K562 (cell line): ENCODE measurements around the gene SPINT1. TPM values are rescaled to one million over a fixed set of nuclear protein-coding genes. Genes with fewer than 3 reads are reported as not detected.

Source experiments
- ATAC-seq: fragments of 200-7000 bp; cut with Tn5 transposase; 3 replicates; pipeline ENCODE4 v1.9.1; 2020; ENCODE audit warnings: moderate library complexity
- BruUV-seq: library from RNA; stranded (reverse); fragments of 400-500 nt; replicated peaks from 2 replicates; lab custom pipeline; 2021; lab: Mats Ljungman, UMichigan
- CTCF ChIA-PET: fragments of 300-600 bp; formaldehyde crosslinking; extraction: SDS; loops from one replicate; lab custom pipeline; 2021; ENCODE audit warnings: low intra/inter-chr PET ratio; lab: Yijun Ruan, JAX
- POLR2A ChIA-PET: fragments of 300-600, 350-650 bp; sonication (Branson Sonifier 250); formaldehyde crosslinking; extraction: SDS; loops from one replicate; lab custom pipeline; 2021; ENCODE audit warnings: antibody characterized with exemption, inconsistent platforms; lab: Yijun Ruan, JAX
- DNase-seq, 4 experiments: peaks; one replicate each; pipeline versions ENCODE4 v3.0.0 to v3.0.0-alpha.2; 2011 to 2018; ENCODE audit warnings: low spot score in 3 of 4, mixed read lengths in 3 of 4; ENCODE audit errors: extremely low read depth in 1 of 4
- FAIRE-seq: peaks from 2 replicates; lab custom pipeline; 2011; peaks lifted over from hg19 to GRCh38; lab: Jason Lieb, UNC
- H2AFZ ChIP-seq: 2 replicates; pipeline ENCODE4 v1.6.0; 2011; ENCODE audit warnings: low read depth, low read length, control low read depth, inconsistent platforms
- H3K27ac ChIP-seq: fragments of 200-600 bp; 3 replicates; pipeline ENCODE4 v1.8.0; 2011; ENCODE audit warnings: low read depth, mild to moderate bottlenecking, control low read depth, inconsistent platforms, low read length, moderate library complexity, mixed read lengths; ENCODE audit errors: extremely low read depth
- H3K27me3 ChIP-seq, 2 experiments: fragments of 300-600 bp in 1 of 2; 2 replicates in 1 of 2; 3 replicates in 1 of 2; pipeline versions ENCODE4 v1.6.0 to v1.8.0; 2011; ENCODE audit warnings: inconsistent platforms in 2 of 2, low read length in 2 of 2, mild to moderate bottlenecking in 1 of 2, mixed read lengths in 1 of 2, moderate library complexity in 1 of 2; ENCODE audit not compliant: control insufficient read depth in 2 of 2, insufficient read depth in 2 of 2
- H3K36me3 ChIP-seq: fragments of 300-600 bp; 3 replicates; pipeline ENCODE4 v1.8.0; 2011; ENCODE audit warnings: mild to moderate bottlenecking, low read length, inconsistent platforms; ENCODE audit not compliant: control insufficient read depth, insufficient read depth
- H3K4me1 ChIP-seq, 2 experiments: fragments of 200-600 bp in 1 of 2; replicated peaks in 1 of 2; 2 replicates in 1 of 2; 3 replicates in 1 of 2; pipeline versions ENCODE4 v1.5.1 to v1.8.0; 2011; ENCODE audit warnings: inconsistent platforms in 2 of 2, low read length in 2 of 2, mild to moderate bottlenecking in 1 of 2, mixed read lengths in 1 of 2, moderate library complexity in 1 of 2; ENCODE audit not compliant: control insufficient read depth in 2 of 2, insufficient read depth in 2 of 2
- H3K4me2 ChIP-seq: 2 replicates; pipeline ENCODE4 v1.6.1; 2011; ENCODE audit warnings: low read length, control low read depth, inconsistent platforms, mixed read lengths; ENCODE audit not compliant: insufficient read depth
- H3K4me3 ChIP-seq: fragments of 200-600 bp; sonication (generic), shearing (Covaris generic); 2 replicates; pipeline ENCODE4 v1.5.1; 2016; ENCODE audit warnings: control low read depth, inconsistent platforms
- H3K79me2 ChIP-seq: fragments of 200-600 bp; 3 replicates; pipeline ENCODE4 v1.8.0; 2011; ENCODE audit warnings: low read length, inconsistent platforms; ENCODE audit not compliant: control insufficient read depth, insufficient read depth
- H3K9ac ChIP-seq, 2 experiments: 2 replicates each; pipeline versions ENCODE4 v1.6.0 to v1.6.1; 2011; ENCODE audit warnings: low read depth in 2 of 2, low read length in 2 of 2, control low read depth in 1 of 2, inconsistent platforms in 1 of 2, mild to moderate bottlenecking in 1 of 2, mixed read lengths in 1 of 2; ENCODE audit not compliant: insufficient read depth in 1 of 2
- H3K9me1 ChIP-seq: one replicate; pipeline ENCODE4 v1.6.0; 2011; ENCODE audit warnings: inconsistent platforms, mild to moderate bottlenecking, low read length, moderate library complexity; ENCODE audit not compliant: control insufficient read depth, insufficient read depth
- H3K9me3 ChIP-seq: replicated peaks from 2 replicates; pipeline ENCODE4 v1.5.1; 2011; ENCODE audit warnings: low read depth, low read length, inconsistent platforms; ENCODE audit not compliant: control insufficient read depth, insufficient read depth
- H4K20me1 ChIP-seq: replicated peaks from 2 replicates; pipeline ENCODE4 v1.6.1; 2011; ENCODE audit warnings: low read length, inconsistent platforms, mixed read lengths; ENCODE audit not compliant: control insufficient read depth, insufficient read depth
- EWSR1 ChIP-seq: fragments of 450-650 bp; IDR thresholded peaks from 2 replicates; pipeline ENCODE4 v1.6.1; 2018; ENCODE audit warnings: borderline replicate concordance, mild to moderate bottlenecking, low read depth, moderate library complexity; ENCODE audit not compliant: partially characterized antibody
- HDGF ChIP-seq: fragments of 450-650 bp; IDR thresholded peaks from 2 replicates; pipeline ENCODE4 v1.6.1; 2016
- NRF1 ChIP-seq, 2 experiments: fragments of 450-650 bp; IDR thresholded peaks in 1 of 2; conservative IDR thresholded peaks in 1 of 2; 2 replicates each; pipeline ENCODE4 v1.6.1; 2014; ENCODE audit warnings: mild to moderate bottlenecking in 2 of 2
- WGBS: fragments of 100-300 bp; shearing (Covaris generic); methylation state at CpG from one replicate; pipeline ENCODE4 v1.1.6; 2016; ENCODE audit warnings: low coverage, mixed read lengths; ENCODE audit not compliant: insufficient coverage; ENCODE audit errors: missing lambda C conversion rate; 5-methylcytosine and 5-hydroxymethylcytosine counted together
- in situ Hi-C: fragments of 300-500 bp; cut with MboI; formaldehyde crosslinking; loops from 4 replicates; pipeline ENCODE4 v1.15.0; 2018; ENCODE audit warnings: inconsistent platforms, mixed read lengths
- intact Hi-C: fragments of 100-400 bp; cut with micrococcal nuclease; formaldehyde crosslinking; loops from 2 replicates; pipeline ENCODE4 v1.14.2; 2022
- polyA plus RNA-seq, 8 experiments: library from polyadenylated mRNA; depleted of rRNA in 4 of 8; stranded (reverse) in 5 of 8; unstranded in 3 of 8; fragments of >200 nt; fragmentation: Nextera tagmentation in 2 of 8; fragmentation: Illumina TruSeq in 1 of 8; extraction: Ambion mirVana in 2 of 8; extraction: Trizol in 1 of 8; gene quantifications; 2 replicates each; pipeline versions ENCODE4 v1.2.1 to v1.2.3, GENCODE V29; 2011 to 2014; ENCODE audit warnings: inconsistent platforms in 1 of 8, missing spikeins in 1 of 8
- total RNA-seq, 7 experiments: library from RNA; depleted of rRNA in 6 of 7; stranded (reverse); fragments of >200 nt in 6 of 7; fragmentation: Illumina TruSeq in 2 of 7; extraction: Trizol in 2 of 7; gene quantifications; 2 replicates each; pipeline versions ENCODE4 v1.2.1 to v1.2.3, GENCODE V29; 2011 to 2021; ENCODE audit warnings: low replicate concordance in 1 of 7
- TF ChIP-seq, protein P1 (sequence below): sonication (generic); formaldehyde crosslinking; IDR thresholded peaks from 2 replicates; pipeline ENCODE4 v1.8.1; 2023; ENCODE audit warnings: missing genetic modification reagents, mild to moderate bottlenecking, borderline replicate concordance
- TF ChIP-seq, protein P2 (sequence below), 2 experiments: fragments of 450-650 bp in 1 of 2; sonication (generic) in 1 of 2; formaldehyde crosslinking; conservative IDR thresholded peaks; 2 replicates each; pipeline versions ENCODE4 v1.4.0 to v1.8.1; 2020 to 2022; ENCODE audit warnings: mild to moderate bottlenecking in 1 of 2, missing genetic modification reagents in 1 of 2
- TF ChIP-seq, protein P3 (sequence below): fragments of 200-800 bp; sonication (Bioruptor generic); IDR thresholded peaks from 2 replicates; pipeline ENCODE4 v1.6.1; 2017; ENCODE audit warnings: missing genetic modification characterization, missing compliant biosample characterization

SPINT1 gene
- total and polyA plus RNA-seq, 9 of the 15 experiments (the other 6 are each of a cell fraction or from before 2014, with no cell fraction given) = 0.78 to 4.5 (median 1.5) TPM

DNA sequence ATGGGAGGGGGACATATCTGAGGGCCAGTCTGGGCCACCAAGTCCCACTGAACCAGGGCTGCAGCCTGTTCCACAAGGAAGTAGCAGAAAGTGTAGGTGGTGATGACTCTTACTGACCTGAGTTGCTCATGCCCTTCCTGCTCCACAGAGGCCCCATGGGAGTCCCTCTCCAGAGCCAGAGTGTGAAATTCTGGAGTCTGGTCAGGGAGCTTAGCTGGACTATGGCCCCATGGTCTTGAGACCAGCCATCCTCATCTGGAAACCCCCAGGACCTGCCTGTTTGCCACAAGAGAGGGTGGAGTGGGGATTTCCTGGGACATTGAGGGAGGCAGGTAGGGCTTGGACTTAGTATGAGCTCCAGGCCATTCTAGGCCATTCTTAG is 3.0 kb downstream of the SPINT1 start (continued):
- TF ChIP-seq, protein P1, sequence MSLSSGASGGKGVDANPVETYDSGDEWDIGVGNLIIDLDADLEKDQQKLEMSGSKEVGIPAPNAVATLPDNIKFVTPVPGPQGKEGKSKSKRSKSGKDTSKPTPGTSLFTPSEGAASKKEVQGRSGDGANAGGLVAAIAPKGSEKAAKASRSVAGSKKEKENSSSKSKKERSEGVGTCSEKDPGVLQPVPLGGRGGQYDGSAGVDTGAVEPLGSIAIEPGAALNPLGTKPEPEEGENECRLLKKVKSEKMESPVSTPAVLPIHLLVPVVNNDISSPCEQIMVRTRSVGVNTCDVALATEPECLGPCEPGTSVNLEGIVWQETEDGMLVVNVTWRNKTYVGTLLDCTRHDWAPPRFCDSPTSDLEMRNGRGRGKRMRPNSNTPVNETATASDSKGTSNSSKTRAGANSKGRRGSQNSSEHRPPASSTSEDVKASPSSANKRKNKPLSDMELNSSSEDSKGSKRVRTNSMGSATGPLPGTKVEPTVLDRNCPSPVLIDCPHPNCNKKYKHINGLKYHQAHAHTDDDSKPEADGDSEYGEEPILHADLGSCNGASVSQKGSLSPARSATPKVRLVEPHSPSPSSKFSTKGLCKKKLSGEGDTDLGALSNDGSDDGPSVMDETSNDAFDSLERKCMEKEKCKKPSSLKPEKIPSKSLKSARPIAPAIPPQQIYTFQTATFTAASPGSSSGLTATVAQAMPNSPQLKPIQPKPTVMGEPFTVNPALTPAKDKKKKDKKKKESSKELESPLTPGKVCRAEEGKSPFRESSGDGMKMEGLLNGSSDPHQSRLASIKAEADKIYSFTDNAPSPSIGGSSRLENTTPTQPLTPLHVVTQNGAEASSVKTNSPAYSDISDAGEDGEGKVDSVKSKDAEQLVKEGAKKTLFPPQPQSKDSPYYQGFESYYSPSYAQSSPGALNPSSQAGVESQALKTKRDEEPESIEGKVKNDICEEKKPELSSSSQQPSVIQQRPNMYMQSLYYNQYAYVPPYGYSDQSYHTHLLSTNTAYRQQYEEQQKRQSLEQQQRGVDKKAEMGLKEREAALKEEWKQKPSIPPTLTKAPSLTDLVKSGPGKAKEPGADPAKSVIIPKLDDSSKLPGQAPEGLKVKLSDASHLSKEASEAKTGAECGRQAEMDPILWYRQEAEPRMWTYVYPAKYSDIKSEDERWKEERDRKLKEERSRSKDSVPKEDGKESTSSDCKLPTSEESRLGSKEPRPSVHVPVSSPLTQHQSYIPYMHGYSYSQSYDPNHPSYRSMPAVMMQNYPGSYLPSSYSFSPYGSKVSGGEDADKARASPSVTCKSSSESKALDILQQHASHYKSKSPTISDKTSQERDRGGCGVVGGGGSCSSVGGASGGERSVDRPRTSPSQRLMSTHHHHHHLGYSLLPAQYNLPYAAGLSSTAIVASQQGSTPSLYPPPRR (CRISPR knock-in tag) = no peak

DNA sequence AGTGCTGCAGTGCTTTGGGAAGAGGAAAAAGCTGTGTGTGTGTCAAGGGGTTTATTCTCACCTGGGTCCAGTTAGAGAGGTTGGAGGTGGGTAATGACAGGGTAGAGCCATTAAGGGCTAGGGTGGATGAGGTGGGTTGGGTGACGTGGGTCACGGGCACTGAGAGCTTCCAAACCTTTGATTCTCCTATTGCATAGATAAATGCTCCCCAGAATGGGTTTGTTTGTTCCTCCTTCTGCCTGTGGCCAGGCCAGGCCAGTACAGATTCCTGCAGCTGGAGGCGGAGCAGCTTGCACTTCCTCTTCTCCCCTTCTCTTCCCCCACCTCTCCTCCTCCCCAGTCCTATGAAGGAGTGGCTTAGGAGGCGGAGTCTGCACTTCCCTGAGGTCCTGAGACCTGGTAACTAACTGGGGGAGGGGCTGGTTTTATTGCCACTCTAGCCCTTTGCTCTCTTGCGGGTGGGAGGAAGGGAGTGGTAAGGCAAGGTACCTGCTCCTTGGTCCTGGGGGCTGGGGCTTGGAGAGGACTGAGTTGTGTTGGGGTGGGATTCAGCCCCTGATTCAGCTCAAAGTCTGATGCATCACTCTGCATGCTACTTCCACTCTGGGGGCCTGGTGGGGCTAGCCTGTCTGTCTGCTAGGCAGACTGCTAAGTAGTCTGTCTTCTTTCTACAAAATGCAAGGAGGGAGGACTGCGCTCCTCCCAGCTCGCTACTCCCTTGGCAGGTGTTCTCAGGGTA is 3.5 kb downstream of the SPINT1 start:
- Histone ChIP-seq H3K27ac (peak overlapping the region; percentile 68), H3K4me2 (peak overlapping the region; percentile 62), H2AFZ (peak overlapping the region; percentile 83), H3K27me3 (no peaks in the 10 kb centered on the region), H3K79me2 (no peaks in the 10 kb centered on the region), H3K36me3 (no peaks in the 10 kb centered on the region), H3K9me3 (no peaks in the 10 kb centered on the region), H3K4me1 (peaks cover 29 to 41% of the 10 kb centered on the region in 2 experiments), H3K9me1 (no peaks in the 10 kb centered on the region), H3K4me3 (no peak overlapping the region), H3K9ac (peak overlapping the region in 1 of 2 experiments; percentile 79; a peak in 2 of 4 replicates), H4K20me1 (no peaks in the 10 kb centered on the region)
- FAIRE-seq = peak; percentile 95
- ChIA-PET CTCF (no interaction called here), POLR2A (interaction anchor here (0.5 to 1.7 kb wide), 10 partner anchors 9 to 528 kb away, joined by 3 to 12 read pairs (median 3); no protein-coding TSS in a partner anchor)
- peak; percentile 88 to 95 (median 90) for DNase-seq
- intact Hi-C loops (no loop called here), in situ Hi-C loops (no loop called here)
- no TSS peak for BruUV-seq
- peak; percentile 99 for ATAC-seq
- 25% methylated on average over 6 of the region's 7 CpGs for WGBS
- TF ChIP-seq EWSR1 = no peak
- TF ChIP-seq, protein P2, sequence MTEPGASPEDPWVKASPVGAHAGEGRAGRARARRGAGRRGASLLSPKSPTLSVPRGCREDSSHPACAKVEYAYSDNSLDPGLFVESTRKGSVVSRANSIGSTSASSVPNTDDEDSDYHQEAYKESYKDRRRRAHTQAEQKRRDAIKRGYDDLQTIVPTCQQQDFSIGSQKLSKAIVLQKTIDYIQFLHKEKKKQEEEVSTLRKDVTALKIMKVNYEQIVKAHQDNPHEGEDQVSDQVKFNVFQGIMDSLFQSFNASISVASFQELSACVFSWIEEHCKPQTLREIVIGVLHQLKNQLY (CRISPR knock-in tag; conservative IDR thresholded peaks at IDR 0.05) = no peak
- TF ChIP-seq NRF1 (conservative IDR thresholded peaks at IDR 0.05 in 1 of 2, IDR thresholded peaks at IDR 0.05 in 1 of 2) = peak; percentile 33 to 61; a peak in 3 of 4 replicates
- TF ChIP-seq HDGF = peak; percentile 91
- TF ChIP-seq, protein P3, sequence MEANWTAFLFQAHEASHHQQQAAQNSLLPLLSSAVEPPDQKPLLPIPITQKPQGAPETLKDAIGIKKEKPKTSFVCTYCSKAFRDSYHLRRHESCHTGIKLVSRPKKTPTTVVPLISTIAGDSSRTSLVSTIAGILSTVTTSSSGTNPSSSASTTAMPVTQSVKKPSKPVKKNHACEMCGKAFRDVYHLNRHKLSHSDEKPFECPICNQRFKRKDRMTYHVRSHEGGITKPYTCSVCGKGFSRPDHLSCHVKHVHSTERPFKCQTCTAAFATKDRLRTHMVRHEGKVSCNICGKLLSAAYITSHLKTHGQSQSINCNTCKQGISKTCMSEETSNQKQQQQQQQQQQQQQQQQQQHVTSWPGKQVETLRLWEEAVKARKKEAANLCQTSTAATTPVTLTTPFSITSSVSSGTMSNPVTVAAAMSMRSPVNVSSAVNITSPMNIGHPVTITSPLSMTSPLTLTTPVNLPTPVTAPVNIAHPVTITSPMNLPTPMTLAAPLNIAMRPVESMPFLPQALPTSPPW = peak; percentile 81
